CD1c-positive myeloid dendritic cell (primary cell): Measurements from ENCODE around the gene CRYGC.

Source experiments
- DNase-seq: peaks from one replicate; pipeline ENCODE4 v3.0.0-alpha.2; 2016; ENCODE audit errors: extremely low spot score

CRYGC gene

GRCh38 chr2:208096080-208096479 is 33.5 kb downstream of the CRYGC start:
- DNase-seq, result no peak

DNA sequence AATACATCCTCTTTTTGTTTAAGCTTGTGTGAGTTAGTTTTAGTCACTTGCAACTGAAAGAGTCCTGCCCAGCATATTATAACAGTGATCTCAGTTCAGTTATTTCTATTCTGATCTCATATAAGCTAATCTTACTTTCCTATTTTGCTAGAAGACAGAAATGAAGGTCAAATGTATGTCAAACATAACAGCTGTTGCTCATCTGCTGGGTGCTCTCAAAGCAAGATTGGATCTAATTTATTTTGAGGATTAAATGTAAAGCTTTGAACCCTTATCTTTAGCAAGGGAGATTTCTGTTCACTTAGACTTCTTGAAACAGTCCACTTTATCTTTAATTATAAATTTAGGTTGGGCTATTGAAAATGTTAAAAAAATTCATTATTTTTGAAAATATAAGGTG is 36.5 kb downstream of the CRYGC start:
- no peak for DNase-seq

DNA sequence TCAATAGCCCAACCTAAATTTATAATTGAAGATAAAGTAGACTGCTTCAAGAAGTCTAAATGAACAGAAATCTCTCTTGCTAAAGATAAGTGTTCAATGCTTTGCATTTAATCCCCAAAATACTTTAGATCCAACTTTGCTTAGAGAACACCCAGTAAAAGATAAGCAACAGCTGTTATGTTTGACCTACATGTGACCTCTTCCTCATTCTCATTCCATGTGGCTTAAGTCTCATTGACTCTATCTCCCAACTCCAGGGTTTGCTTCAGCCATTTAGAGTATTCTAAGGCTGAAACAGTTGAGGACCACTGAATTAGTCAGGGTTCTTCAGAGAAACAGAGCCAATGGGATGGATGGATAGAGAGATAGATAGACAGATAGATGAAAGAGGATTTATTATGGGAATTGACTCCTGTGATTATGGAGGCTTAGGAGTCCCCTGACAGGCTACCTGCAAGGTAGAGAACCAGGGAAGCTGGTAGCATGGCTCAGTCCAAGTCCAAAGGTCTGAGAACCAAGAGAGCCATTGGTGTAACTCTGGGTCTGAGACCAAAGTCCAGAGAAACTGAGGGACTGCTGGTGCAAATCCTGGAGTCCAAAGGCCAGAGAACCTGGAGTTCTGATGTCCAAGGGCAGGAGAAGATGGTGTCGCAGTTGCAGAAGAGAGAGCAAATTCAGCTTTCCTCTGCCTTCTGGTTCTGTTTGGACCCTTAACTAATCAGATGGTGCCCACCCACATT is 37.4 kb downstream of the CRYGC start:
- no peak for DNase-seq

- DNase-seq, result no peak
Observed at GRCh38 chr2:208090420-208090819, 39.2 kb downstream of the CRYGC start.

- DNase-seq, result no peak
Observed at GRCh38 chr2:208086029-208086428, 43.6 kb downstream of the CRYGC start.

GRCh38 chr2:208083807-208084206 is 45.8 kb downstream of the CRYGC start:
- no peak for DNase-seq
